ENCODE results near the gene RNF157. TPM values are rescaled to one million over a fixed set of nuclear protein-coding genes. Genes with fewer than 3 reads are reported as not detected.

RNF157 gene
- total RNA-seq, 2 donors from 2014 or later: 9.6 to 11.2 TPM

- Histone ChIP-seq H3K27ac (ENCODE audit: low read depth, low read length) (no peak overlapping the region), H3K4me3 (ENCODE audit: low read length) (no peak overlapping the region), H3K36me3 (ENCODE audit: control insufficient read depth, insufficient read depth, low read length) (no peaks in the 10 kb centered on the region), H3K9me3 (ENCODE audit: control insufficient read depth, low read length) (no peaks in the 10 kb centered on the region), H3K27me3 (ENCODE audit: control insufficient read depth, insufficient read depth, low read length, poor library complexity, severe bottlenecking) (no peaks in the 10 kb centered on the region), H3K9ac (ENCODE audit: extremely low read depth, low read length, poor library complexity, severe bottlenecking) (no peak overlapping the region), H3K4me1 (ENCODE audit: control insufficient read depth, insufficient read depth, low read length) (no peaks in the 10 kb centered on the region)
- no peak for DNase-seq
- no peak for TF ChIP-seq CTCF (conservative IDR thresholded peaks at IDR 0.05)
- WGBS, 2 experiments (ENCODE audit: insufficient coverage in 1 of 2, insufficient read length in 1 of 2): 81 to 88% methylated on average over 4 to 5 of the region's 5 CpGs
- Mint-ChIP-seq H3K36me3 (ENCODE audit: low read depth) (no peaks in the 10 kb centered on the region), H3K27ac (no peak overlapping the region), H3K9me3 (no peaks in the 10 kb centered on the region), H3K4me1 (peaks cover 14% of the 10 kb centered on the region), H3K27me3 (ENCODE audit: insufficient read depth) (peaks cover 9% of the 10 kb centered on the region), H3K4me3 (no peak overlapping the region)
Measured at GRCh38 chr17:76120658-76121008, 119.7 kb downstream of the RNF157 start.

- no peak for TF ChIP-seq CTCF (conservative IDR thresholded peaks at IDR 0.05)
- H3K36me3 ChIP-seq (ENCODE audit: control insufficient read depth, insufficient read depth, low read length): no peaks in the 10 kb centered on the region
- no peak overlapping the region for H3K27ac Mint-ChIP-seq
Measured at GRCh38 chr17:76119409-76120371, 120.6 kb downstream of the RNF157 start.

GRCh38 chr17:76115138-76115754, 125.0 kb downstream of the RNF157 start:
- H3K36me3 ChIP-seq (ENCODE audit: control insufficient read depth, insufficient read depth, low read length): no peaks in the 10 kb centered on the region
- H3K9ac ChIP-seq (ENCODE audit: extremely low read depth, low read length, poor library complexity, severe bottlenecking): no peak overlapping the region
- peaks cover 7% of the 10 kb centered on the region for H3K4me1 Mint-ChIP-seq
- H3K4me1 ChIP-seq (ENCODE audit: control insufficient read depth, insufficient read depth, low read length): no peaks in the 10 kb centered on the region
- no peak for DNase-seq
- TF ChIP-seq CTCF (conservative IDR thresholded peaks at IDR 0.05): no peak
- no peaks in the 10 kb centered on the region for H3K9me3 ChIP-seq (ENCODE audit: control insufficient read depth, low read length)
- no peak overlapping the region for H3K4me3 Mint-ChIP-seq
- 84 to 98% methylated on average over 6 to 7 of the region's 7 CpGs for WGBS, 2 experiments (ENCODE audit: insufficient coverage in 1 of 2, insufficient read length in 1 of 2)
- no peak overlapping the region for H3K27ac ChIP-seq (ENCODE audit: low read depth, low read length)
- H3K9me3 Mint-ChIP-seq: no peaks in the 10 kb centered on the region
- no peaks in the 10 kb centered on the region for H3K36me3 Mint-ChIP-seq (ENCODE audit: low read depth)
- no peak overlapping the region for H3K27ac Mint-ChIP-seq
- H3K4me3 ChIP-seq (ENCODE audit: low read length): no peak overlapping the region
- H3K27me3 Mint-ChIP-seq (ENCODE audit: insufficient read depth): peaks cover 3% of the 10 kb centered on the region
- H3K27me3 ChIP-seq (ENCODE audit: control insufficient read depth, insufficient read depth, low read length, poor library complexity, severe bottlenecking): no peaks in the 10 kb centered on the region

More at GRCh38 chr17:76119409-76120371, 120.6 kb downstream of the RNF157 start:
- 76 to 80% methylated on average over 15 to 19 of the region's 19 CpGs for WGBS, 2 experiments (ENCODE audit: insufficient coverage in 1 of 2, insufficient read length in 1 of 2)
- Histone ChIP-seq H3K4me1 (ENCODE audit: control insufficient read depth, insufficient read depth, low read length) (no peaks in the 10 kb centered on the region), H3K9ac (ENCODE audit: extremely low read depth, low read length, poor library complexity, severe bottlenecking) (no peak overlapping the region), H3K4me3 (ENCODE audit: low read length) (no peak overlapping the region), H3K27me3 (ENCODE audit: control insufficient read depth, insufficient read depth, low read length, poor library complexity, severe bottlenecking) (no peaks in the 10 kb centered on the region), H3K27ac (ENCODE audit: low read depth, low read length) (no peak overlapping the region), H3K9me3 (ENCODE audit: control insufficient read depth, low read length) (no peaks in the 10 kb centered on the region)
- DNase-seq: peak; percentile 74
- Mint-ChIP-seq H3K4me3 (no peak overlapping the region), H3K4me1 (peaks cover 11% of the 10 kb centered on the region), H3K27me3 (ENCODE audit: insufficient read depth) (peaks cover 8% of the 10 kb centered on the region), H3K36me3 (ENCODE audit: low read depth) (no peaks in the 10 kb centered on the region), H3K9me3 (no peaks in the 10 kb centered on the region)

Measured in endodermal cell (in vitro differentiated cells).